Measurements from ENCODE around the gene KRTAP5-11.
"Not testable (repeated sequence)": the region's sequence is repeated elsewhere in the genome, so short reads cannot be mapped to it uniquely, and the experiment has no call there.

The KRTAP5-11 gene, protein sequence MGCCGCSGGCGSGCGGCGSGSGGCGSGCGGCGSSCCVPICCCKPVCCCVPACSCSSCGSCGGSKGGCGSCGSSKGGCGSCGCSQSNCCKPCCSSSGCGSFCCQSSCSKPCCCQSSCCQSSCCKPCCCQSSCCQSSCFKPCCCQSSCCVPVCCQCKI

DNA sequence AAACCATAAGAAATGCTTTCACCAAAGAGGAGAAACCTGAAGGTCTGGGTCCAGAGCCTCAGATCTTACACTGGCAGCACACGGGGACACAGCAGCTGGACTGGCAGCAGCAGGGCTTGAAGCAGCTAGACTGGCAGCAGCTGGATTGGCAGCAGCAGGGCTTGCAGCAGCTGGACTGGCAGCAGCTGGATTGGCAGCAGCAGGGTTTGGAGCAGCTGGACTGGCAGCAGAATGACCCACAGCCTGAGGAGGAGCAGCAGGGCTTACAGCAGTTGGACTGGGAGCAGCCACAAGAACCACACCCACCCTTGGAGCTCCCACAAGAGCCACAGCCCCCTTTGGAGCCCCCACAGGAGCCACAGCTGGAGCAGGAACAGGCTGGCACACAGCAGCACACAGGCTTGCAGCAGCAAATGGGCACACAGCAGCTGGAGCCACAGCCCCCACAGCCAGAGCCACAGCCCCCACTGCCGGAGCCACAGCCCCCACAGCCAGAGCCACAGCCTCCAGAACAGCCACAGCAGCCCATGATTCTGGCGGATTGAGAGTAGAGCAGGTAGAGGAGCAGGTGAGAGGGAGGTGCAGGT is at the start of gene KRTAP5-11:
KRTAP5-11 (minus strand) TSS at position 567 of the 587 bp plus-strand sequence; CDS start at position 529, 38 bp downstream.
- TF ChIP-seq PPARA (CRISPR knock-in tag; IDR thresholded peaks at IDR 0.05; ENCODE audit: borderline replicate concordance), result no peak
- no peak for ATAC-seq

DNA sequence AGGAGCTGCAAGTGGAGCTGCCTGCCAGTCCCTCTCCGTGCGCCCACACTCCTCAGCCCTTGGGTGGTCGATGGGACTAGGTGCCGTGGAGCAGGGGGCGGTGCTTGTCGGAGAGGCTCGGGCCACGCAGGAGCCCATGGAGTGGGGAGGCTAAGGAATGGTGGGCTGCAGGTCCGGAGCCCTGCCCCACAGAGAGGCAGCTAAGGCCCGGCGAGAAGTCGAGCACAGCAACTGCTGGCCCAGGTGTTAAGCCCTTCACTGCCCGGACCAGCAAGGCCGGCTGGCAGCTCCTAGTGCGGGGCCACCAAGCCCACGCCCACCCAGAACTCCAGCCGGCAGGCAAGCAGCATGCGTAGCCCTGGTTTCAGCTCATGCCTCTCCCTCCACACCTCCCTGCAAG is 48.9 kb upstream of the KRTAP5-11 start:
- not testable (repeated sequence) for ATAC-seq

DNA sequence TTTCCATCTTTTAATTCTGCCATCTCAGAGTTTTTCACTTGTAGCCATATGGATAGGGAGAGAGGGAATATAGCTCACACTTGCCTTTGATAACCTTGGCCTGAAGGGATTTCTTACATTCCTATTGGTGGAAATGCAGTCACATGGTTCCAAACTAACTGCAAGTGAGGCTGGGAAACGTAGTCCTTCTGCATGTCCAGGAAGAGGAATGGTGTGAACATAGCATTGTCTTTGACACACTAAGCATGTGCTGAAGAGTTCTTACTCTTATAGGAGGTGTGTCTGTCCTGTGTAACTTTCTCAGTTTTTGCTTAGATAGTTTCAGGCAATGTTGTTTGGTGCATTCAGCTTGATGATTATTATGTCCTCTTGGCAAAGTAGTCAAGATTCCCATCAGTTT is 47.4 kb upstream of the KRTAP5-11 start:
- not testable (repeated sequence) for ATAC-seq

DNA sequence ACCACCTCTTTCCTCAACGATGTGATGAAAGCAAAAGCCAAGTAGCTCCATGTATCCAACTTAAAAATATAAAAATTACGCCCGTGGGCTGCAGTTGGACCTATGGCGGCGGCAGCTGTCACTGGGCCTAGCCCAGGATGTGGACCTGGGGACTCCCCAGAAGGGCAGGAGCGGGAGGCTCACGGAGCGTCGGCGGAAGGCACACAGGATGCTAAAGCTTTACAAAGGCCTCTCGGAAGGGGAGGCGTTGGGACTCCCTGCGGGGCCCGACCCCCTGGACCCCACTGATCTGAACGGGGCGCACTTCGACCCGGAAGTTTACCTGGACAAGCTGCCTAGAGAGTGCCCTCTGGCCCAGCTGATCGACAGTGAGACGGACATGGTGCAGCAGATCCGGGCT is 46.3 kb upstream of the KRTAP5-11 start:
- not testable (repeated sequence) for ATAC-seq

DNA sequence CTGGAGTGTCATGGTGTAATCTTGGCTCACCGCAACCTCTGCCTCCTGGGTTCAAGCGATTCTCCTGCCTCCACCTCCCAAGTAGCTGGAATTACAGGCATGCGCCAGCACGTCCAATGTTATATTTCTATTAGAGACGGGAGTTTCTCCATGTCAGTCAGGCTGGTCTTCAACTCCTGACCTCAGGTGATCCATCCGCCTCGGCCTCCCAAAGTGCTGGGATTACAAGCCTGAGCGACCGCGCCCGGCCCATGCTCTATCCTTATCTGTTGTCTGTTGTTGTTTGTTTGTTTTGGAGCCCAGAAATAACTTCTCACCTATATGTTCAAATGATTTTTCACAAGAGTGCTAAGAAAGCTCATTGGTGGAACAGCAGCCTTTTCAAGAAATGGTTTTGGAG is 40.6 kb upstream of the KRTAP5-11 start:
- not testable (repeated sequence) for ATAC-seq

DNA sequence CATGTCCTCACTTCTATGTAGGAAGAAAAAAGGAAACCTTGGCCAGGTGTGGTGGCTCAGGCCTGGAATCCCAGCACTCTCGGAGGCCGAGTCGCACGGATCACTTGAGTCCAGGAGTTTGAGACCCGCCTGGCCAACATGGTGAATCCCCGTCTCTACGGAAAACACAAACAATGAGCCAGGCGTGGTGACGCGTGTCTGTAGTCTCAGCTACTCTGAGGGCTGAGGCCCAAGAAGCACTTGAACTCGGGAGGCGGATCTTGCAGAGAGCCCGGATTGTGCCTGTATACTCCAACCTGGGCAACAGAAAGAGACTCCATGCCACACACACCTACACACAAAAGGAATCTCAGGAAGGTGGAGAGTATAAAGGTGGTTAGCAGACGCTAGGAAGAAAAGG is 39.9 kb upstream of the KRTAP5-11 start:
- ATAC-seq, result not testable (repeated sequence)

DNA sequence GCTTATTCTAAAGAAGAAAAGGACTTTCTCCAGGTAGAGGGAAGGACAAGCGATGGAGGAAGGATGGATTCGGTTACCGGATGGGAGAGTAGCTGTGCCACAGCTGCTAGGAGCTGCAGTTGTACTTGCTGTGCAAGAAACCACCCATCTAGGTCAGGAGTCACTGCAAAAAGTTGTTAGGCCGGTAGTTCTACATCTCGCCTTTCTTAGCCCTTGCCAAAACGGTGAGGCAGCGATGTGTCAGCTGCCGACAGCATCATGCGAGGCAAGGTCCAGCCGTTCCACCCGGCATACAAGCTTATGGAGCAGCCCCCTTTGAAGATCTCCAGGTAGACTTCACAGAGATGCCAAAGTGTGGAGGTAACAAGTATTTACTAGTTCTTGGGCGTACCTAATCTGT is 32.3 kb upstream of the KRTAP5-11 start:
- not testable (repeated sequence) for ATAC-seq

DNA sequence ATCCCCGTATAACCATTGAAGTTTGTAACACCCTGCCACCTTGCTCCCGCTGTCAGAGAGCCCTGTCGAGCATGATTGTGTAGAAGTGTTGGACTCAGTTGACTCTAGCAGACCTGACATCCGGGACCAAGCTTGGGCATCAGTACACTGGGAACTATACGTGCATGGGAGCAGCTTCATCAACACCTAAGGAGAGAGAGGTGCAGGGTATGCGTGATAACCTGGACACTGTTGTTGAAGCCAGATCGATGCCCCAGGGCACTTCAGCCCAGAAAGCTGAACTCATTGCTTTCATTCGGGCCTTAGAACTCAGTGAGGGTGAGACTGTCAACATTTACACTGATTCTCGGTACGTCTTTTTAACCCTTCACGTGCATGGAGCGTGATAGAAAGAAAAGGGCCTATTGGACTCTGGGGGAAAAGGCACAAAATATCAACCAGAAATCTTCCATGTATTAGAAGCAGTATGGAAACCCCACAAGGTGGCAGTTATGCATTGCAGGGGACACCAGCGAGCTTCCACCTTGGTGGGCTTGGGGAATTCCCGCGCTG is 31.8 kb upstream of the KRTAP5-11 start:
- ATAC-seq, result not testable (repeated sequence)

DNA sequence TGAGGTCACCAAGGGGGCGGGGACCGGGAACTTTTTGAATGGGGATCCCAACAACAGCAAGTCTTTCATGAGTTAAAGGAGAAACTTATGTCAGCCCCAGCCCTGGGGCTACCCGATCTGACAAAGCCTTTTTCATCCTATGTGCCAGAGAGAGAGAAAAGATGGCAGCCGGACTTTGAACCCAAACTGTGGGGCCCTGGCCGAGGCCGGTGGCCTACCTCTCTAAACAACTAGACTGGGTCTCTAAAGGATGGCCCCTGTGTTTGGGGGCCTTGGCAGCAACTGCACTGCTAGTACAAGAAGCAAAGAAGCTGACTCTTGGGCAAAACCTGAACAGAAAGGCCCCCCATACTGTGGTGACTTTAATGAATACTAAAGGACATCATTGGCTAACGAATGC is 31.3 kb upstream of the KRTAP5-11 start:
- not testable (repeated sequence) for ATAC-seq

DNA sequence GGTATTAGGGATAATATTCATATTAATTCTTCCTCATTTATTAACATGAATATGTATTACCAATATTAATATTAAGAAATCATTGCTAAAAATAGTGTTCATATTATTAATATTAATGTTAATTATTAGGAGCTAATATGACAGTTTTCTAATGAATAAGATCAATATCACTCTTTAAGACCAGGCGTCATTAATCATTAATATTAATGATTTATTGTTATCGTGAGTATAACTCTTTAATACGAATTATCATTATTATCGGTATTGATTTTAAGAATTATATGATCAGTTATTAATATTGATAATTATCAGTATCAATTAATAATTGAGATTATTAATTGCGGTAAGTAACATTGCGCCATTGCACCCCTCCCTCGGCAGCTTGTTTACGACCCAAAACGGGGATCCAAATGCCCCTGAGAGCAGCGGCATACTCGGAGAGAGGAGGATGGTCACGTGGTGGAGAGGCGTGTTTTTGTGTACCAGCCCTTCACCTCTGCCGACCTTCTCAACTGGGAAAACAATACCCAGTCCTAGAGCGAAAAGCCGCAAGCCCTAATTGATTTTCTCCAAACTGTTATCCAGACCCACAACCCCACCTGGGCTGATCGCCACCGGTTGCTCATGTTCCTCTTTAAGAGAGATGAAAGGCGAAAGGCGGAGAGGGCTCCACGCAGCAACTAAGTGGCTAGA is 28.7 kb upstream of the KRTAP5-11 start:
- not testable (repeated sequence) for ATAC-seq

DNA sequence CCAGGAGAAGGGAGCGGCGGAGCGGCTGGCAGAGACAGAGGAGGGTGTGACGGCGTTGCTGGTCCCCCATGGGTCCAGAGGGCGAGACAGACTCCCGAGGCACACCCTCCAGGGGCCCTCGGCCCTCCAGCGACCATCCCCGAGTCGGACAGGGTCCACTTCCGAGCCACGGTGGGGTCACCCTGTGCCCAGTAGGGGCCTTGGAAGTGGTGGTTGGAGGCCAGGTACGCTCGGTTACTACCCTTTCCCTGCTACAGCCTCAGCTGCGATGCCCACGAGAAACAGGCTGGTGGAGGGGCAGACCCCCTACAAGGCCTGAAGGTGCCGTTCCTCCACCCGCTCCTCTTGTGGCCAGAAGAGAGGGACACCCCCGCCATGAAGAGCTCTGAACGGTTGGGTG is 25.6 kb upstream of the KRTAP5-11 start:
- not testable (repeated sequence) for ATAC-seq

DNA sequence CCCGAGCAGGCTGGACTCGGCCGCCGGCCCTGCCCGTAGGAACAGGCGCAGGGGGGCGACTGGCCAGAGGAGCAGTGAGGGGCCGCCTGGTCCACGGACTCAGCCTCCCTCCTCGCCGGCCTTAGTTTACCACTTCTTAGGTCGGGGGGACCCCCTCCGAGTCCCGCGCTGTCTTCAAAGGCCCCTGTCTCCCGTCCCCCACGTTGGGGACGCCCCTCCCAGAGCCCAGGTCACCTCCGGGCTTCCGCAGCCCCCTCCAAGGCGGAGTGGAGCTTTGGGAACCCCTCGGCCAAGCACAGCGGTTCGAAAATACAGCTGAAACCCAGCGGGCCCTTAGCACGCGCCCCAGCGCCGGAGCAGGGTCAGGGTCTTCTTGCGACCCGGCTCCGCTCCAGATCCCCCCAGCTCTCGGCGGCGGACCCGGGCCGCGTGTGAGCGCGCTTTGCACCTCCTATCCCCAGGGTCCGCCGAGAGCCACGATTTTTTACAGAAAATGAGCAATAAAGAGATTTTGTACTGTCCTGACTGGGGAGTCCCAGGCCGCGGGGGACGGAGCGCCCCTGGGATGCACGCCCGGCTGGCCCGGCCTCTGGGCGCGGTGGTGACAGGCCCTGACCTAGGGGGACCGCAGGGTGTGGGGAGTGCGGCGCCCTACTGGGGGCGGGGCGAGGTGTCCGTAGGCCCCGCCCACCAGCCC is 25.0 kb upstream of the KRTAP5-11 start:
- not testable (repeated sequence) for ATAC-seq

DNA sequence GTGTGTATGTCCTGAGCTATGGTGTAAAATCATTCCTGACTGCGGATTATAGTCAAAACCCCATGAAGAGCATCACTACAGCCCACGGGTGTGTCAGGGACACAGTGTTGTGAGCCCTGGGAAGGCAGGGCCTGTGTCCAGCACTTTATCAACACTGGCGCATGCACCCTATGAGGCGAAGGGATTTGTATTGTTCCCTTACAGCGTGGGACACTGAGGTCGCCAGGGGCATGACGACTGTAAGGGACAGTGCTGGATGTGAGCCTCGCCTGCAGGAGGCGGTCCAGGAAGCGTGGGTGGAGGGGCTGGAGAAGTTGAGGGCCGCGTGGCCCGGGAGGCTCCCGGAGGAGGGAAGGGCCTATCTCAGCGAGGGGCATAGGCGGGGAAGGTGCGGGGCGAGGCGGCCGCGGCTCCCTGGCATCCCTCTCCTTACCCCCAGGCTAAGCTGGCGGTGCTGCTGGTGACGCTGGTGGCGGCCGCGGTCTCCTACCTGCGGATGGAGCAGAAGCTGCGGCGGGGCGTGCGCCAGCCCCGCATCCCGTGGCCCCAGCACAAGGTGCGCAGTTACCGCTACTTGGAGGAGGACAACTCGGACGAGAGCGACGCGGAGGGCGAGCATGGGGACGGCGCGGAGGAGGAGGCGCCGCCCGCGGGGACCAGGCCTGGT is 24.3 kb upstream of the KRTAP5-11 start:
- ATAC-seq, result not testable (repeated sequence)

DNA sequence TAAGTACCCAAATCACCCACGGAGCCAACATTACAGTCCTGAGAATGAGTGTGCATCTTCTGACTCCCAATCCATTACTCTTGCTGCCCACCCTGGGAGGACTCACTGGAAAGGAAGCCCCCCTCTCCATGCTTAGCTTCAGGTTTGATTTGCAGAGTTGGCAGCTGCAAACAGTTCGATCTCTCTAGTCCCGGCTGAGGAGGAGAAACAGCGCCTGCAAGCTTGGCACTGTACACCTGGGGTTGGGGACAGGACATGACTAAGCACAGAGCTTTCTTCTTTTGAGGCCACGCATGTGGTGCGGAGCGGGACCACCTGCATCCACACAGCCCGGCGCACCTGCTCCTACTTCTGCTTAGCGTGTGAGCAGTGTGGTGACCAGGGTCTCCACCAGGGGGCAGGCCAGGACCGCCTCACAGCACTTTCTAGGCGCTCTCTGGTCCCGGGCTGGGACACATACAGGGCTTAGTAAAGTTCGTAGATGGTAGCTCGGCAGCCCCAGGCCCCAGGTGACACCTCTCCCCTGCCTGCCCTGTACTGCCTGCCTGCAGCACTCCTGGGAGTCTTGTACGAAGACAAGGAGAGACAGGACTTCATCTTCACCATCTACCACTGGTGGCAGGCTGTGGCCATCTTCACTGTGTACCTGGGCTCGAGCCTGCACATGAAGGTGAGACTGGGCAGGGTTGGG is 22.3 kb upstream of the KRTAP5-11 start:
- ATAC-seq, result not testable (repeated sequence)

DNA sequence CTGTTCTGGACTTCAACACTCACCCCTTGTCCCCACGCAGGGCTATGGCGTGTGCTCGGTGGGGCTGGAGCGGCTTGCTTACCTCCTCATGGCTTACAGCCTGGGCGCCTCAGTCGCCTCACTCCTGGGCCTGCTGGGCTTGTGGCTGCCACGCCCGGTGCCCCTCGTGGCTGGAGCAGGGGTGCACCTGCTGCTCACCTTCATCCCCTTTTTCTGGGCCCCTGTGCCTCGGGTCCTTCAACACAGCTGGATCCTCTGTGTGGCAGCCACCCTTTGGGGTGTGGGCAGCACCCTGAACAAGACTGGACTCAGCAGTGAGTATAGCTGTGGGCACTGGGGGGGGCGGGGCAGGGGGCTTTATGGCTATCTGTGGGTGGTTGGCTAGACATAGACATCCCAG is 20.5 kb upstream of the KRTAP5-11 start:
- ATAC-seq, result not testable (repeated sequence)

DNA sequence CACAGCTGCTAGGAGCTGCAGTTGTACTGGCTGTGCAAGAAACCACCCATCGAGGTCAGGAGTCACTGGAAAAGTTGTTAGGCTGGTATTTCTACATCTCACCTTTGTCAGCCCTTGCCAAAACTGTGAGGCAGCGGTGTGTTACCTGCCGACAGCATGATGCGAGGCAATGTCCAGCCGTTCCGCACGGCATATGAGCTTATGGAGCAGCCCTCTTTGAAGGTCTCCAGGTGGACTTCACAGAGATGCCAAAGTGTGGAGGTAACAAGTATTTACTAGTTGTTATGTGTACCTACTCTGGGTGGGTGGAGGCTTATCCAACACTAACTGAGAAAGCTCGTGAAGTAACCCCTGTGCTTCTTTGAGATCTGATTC is 6.9 kb upstream of the KRTAP5-11 start:
- ATAC-seq, result not testable (repeated sequence)

DNA sequence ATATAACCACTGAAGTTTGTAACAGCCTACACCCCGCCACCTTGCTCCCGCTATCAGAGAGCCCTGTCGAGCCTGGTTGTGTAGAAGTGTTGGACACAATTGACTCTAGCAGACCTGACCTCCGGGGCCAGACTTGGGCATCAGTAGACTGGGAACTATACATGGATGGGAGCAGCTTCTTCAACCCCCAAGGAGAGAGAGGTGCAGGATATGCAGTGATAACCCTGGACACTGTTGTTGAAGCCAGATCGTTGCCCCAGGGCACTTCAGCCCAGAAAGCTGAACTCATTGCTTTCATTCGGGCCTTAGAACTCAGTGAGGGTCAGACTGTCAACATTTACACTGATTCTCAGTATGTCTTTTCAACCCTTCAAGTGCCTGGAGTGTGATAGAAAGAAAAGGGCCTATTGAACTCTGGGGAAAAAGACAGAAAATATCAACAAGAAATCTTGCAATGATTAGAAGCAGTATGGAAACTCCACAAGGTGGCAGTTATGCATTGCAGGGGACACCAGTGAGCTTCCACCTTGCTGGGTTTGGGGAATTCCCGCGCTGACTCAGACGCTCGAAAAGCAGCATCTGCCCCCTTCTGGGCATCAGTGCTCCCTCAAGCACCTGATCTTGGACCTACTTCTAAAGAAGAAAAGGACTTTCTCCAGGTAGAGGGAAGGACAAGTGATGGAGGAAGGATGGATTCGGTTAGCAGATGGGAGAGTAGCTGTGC is 6.3 kb upstream of the KRTAP5-11 start:
- ATAC-seq, result not testable (repeated sequence)

DNA sequence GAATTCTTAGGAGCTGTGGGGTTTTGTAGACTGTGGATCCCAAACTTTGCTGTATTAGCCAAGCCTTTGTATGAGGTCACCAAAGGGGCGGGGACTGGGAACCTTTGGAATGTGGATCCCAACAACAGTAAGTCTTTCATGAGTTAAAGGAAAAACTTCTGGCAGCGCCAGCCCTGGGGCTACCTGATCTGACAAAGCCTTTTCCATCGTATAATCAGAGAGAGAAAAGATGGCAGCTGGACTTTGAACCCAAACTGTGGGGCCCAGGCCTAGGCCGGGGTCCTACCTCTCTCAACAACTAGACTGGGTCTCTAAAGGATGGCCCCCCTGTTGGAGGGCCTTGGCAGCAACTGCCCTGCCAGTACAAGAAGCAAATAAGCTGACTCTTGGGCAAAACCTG is 5.6 kb upstream of the KRTAP5-11 start:
- ATAC-seq, result not testable (repeated sequence)

DNA sequence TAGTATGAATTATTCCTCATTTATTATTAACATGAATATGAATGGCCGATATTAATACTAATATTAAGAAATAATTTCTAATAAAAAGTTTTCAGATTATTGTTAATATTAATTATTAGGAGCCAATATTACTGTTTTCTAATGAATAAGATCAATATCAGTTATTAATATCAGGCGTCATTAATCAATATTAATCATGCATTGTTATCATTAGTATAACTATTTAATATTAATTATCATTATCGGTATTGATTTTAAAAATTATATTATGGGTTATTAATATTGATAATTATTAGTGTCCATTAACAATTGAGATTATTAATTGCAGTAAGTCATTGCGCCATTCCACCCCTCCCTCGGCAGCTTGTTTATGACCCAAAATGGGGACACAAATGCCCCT is 3.0 kb upstream of the KRTAP5-11 start:
- ATAC-seq, result not testable (repeated sequence)

DNA sequence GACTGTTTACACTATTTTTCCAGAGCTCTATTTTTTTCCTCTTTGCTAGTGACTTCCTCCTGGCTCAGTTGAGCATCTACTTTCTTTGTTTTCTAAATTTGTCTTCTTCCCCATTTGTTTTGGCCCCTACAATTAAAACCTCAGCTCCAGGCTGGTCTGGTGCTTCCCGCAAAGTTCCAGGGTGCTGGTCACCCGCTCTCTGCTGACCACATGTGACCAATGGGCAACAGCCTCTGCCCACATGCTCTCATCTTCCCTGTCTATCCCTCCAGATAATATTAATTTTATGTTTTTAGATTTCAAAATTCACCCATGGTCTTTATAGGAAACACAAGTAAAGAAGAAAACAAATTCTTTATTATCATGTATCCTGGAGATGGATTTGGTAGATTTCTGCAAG is 294 bp upstream of the KRTAP5-11 start:
- not testable (repeated sequence) for ATAC-seq

Data from SK-N-SH treated with all-trans-retinoic acid at 6 μM for 48 hours (cell line).